Activated T-cell treated with anti-CD3 and anti-CD28 coated beads, Interleukin-2, amount 50 U/mL, for 4 hours (primary cell): Measurements from ENCODE around the gene ANXA8. TPM values are rescaled to one million over a fixed set of nuclear protein-coding genes. Genes with fewer than 3 reads are reported as not detected.
"Not testable (repeated sequence)": the region's sequence is repeated elsewhere in the genome, so short reads cannot be mapped to it uniquely, and the experiment has no call there.

Experiments
- ATAC-seq, 2 donors: fragments of 200-7000 bp; cut with Tn5 transposase; one replicate each; pipeline ENCODE4 v1.10.0; 2021
- DNase-seq: peaks from one replicate; pipeline ENCODE4 v3.0.0-alpha.2; 2020
- H3K27me3 Mint-ChIP-seq: one replicate; pipeline ENCODE4 v1.8.0; 2021; ENCODE audit warnings: low read depth, mixed read lengths
- H3K36me3 Mint-ChIP-seq: one replicate; pipeline ENCODE4 v1.8.0; 2022; ENCODE audit warnings: mixed read lengths; ENCODE audit not compliant: insufficient read depth
- H3K4me1 Mint-ChIP-seq: one replicate; pipeline ENCODE4 v1.8.0; 2021; ENCODE audit warnings: low read depth, mixed read lengths
- H3K4me3 Mint-ChIP-seq: one replicate; pipeline ENCODE4 v1.8.0; 2021; ENCODE audit warnings: mild to moderate bottlenecking, moderate library complexity, mixed read lengths
- H3K9me3 Mint-ChIP-seq: one replicate; pipeline ENCODE4 v1.8.0; 2021; ENCODE audit warnings: mixed read lengths
- total RNA-seq, 3 donors: library from RNA; stranded (reverse); gene quantifications; one replicate each; pipeline ENCODE4 v1.2.1, GENCODE V29; 2021

ANXA8 gene
- total RNA-seq, 3 donors from 2014 or later, result not detected

GRCh38 chr10:47456079-47456785 is 27.7 kb downstream of the ANXA8 start:
- Mint-ChIP-seq H3K36me3 (no peaks in the 10 kb centered on the region), H3K9me3 (no peaks in the 10 kb centered on the region), H3K4me1 (no peaks in the 10 kb centered on the region), H3K4me3 (no peak overlapping the region), H3K27me3 (peaks cover 7% of the 10 kb centered on the region)
- DNase-seq (no peak), ATAC-seq (no peak)

GRCh38 chr10:47455350-47456078 is 28.4 kb downstream of the ANXA8 start:
- H3K36me3 Mint-ChIP-seq, ATAC-seq, DNase-seq, H3K4me3 Mint-ChIP-seq, H3K27me3 Mint-ChIP-seq, H3K9me3 Mint-ChIP-seq, H3K4me1 Mint-ChIP-seq: not testable (repeated sequence)

GRCh38 chr10:47454780-47455058 is 29.2 kb downstream of the ANXA8 start:
- no peaks in the 10 kb centered on the region for H3K36me3 Mint-ChIP-seq
- ATAC-seq (no peak), DNase-seq (no peak)
- H3K9me3 Mint-ChIP-seq, result no peaks in the 10 kb centered on the region
- H3K27me3 Mint-ChIP-seq, result peaks cover 7% of the 10 kb centered on the region
- H3K4me3 Mint-ChIP-seq, result no peak overlapping the region
- no peaks in the 10 kb centered on the region for H3K4me1 Mint-ChIP-seq

GRCh38 chr10:47454008-47454779 is 29.7 kb downstream of the ANXA8 start:
- Mint-ChIP-seq H3K9me3 (no peaks in the 10 kb centered on the region), H3K4me3 (no peak overlapping the region), H3K27me3 (peaks cover 7% of the 10 kb centered on the region), H3K36me3 (no peaks in the 10 kb centered on the region), H3K4me1 (no peaks in the 10 kb centered on the region)
- DNase-seq (no peak), ATAC-seq (no peak)

GRCh38 chr10:47453141-47454007 is 30.5 kb downstream of the ANXA8 start:
- H3K4me3 Mint-ChIP-seq, result no peak overlapping the region
- DNase-seq (no peak), ATAC-seq (no peak)
- no peaks in the 10 kb centered on the region for H3K9me3 Mint-ChIP-seq
- no peaks in the 10 kb centered on the region for H3K4me1 Mint-ChIP-seq
- H3K27me3 Mint-ChIP-seq, result peaks cover 4% of the 10 kb centered on the region
- H3K36me3 Mint-ChIP-seq, result no peaks in the 10 kb centered on the region

- no peaks in the 10 kb centered on the region for H3K4me1 Mint-ChIP-seq
- no peak overlapping the region for H3K4me3 Mint-ChIP-seq
- no peaks in the 10 kb centered on the region for H3K36me3 Mint-ChIP-seq
- no peak for DNase-seq
- no peaks in the 10 kb centered on the region for H3K9me3 Mint-ChIP-seq
- no peak for ATAC-seq
- peaks cover 4% of the 10 kb centered on the region for H3K27me3 Mint-ChIP-seq
Observed at GRCh38 chr10:47452495-47453140, 31.3 kb downstream of the ANXA8 start.

GRCh38 chr10:47451998-47452494 is 31.9 kb downstream of the ANXA8 start:
- H3K4me1 Mint-ChIP-seq, result no peaks in the 10 kb centered on the region
- ATAC-seq, result no peak
- H3K36me3 Mint-ChIP-seq, result no peaks in the 10 kb centered on the region
- H3K4me3 Mint-ChIP-seq, result no peak overlapping the region
- peaks cover 4% of the 10 kb centered on the region for H3K27me3 Mint-ChIP-seq
- no peak for DNase-seq
- H3K9me3 Mint-ChIP-seq, result no peaks in the 10 kb centered on the region

GRCh38 chr10:47451273-47451997 is 32.5 kb downstream of the ANXA8 start:
- no peak overlapping the region for H3K4me3 Mint-ChIP-seq
- H3K9me3 Mint-ChIP-seq, result no peaks in the 10 kb centered on the region
- no peaks in the 10 kb centered on the region for H3K4me1 Mint-ChIP-seq
- no peak for DNase-seq
- no peaks in the 10 kb centered on the region for H3K36me3 Mint-ChIP-seq
- peaks cover under 1% of the 10 kb centered on the region for H3K27me3 Mint-ChIP-seq
- no peak for ATAC-seq

GRCh38 chr10:47450442-47450841 is 33.5 kb downstream of the ANXA8 start:
- peaks cover 7% of the 10 kb centered on the region for H3K9me3 Mint-ChIP-seq
- ATAC-seq, result no peak

GRCh38 chr10:47449979-47450378 is 33.9 kb downstream of the ANXA8 start:
- Mint-ChIP-seq H3K27me3 (no peaks in the 10 kb centered on the region), H3K9me3 (peaks cover 12% of the 10 kb centered on the region), H3K4me1 (no peaks in the 10 kb centered on the region), H3K4me3 (no peak overlapping the region), H3K36me3 (no peaks in the 10 kb centered on the region)
- ATAC-seq, result no peak
- no peak for DNase-seq

More at GRCh38 chr10:47450442-47450841, 33.5 kb downstream of the ANXA8 start:
- Mint-ChIP-seq H3K36me3 (no peaks in the 10 kb centered on the region), H3K4me3 (no peak overlapping the region), H3K4me1 (no peaks in the 10 kb centered on the region), H3K27me3 (no peaks in the 10 kb centered on the region)
- no peak for DNase-seq

- no peak overlapping the region for H3K4me3 Mint-ChIP-seq
- ATAC-seq (no peak), DNase-seq (no peak)
- H3K27me3 Mint-ChIP-seq, result no peaks in the 10 kb centered on the region
- H3K36me3 Mint-ChIP-seq, result no peaks in the 10 kb centered on the region
- peaks cover 12% of the 10 kb centered on the region for H3K9me3 Mint-ChIP-seq
- no peaks in the 10 kb centered on the region for H3K4me1 Mint-ChIP-seq
Observed at GRCh38 chr10:47449102-47449978, 34.6 kb downstream of the ANXA8 start.

- H3K4me1 Mint-ChIP-seq, result no peaks in the 10 kb centered on the region
- H3K4me3 Mint-ChIP-seq, result no peak overlapping the region
- H3K9me3 Mint-ChIP-seq, result peaks cover 12% of the 10 kb centered on the region
- peaks cover 3% of the 10 kb centered on the region for H3K27me3 Mint-ChIP-seq
- DNase-seq (no peak), ATAC-seq (no peak)
- no peaks in the 10 kb centered on the region for H3K36me3 Mint-ChIP-seq
Observed at GRCh38 chr10:47447705-47448104, 36.2 kb downstream of the ANXA8 start.
